ENCODE data around the gene SGMS2.

DNA sequence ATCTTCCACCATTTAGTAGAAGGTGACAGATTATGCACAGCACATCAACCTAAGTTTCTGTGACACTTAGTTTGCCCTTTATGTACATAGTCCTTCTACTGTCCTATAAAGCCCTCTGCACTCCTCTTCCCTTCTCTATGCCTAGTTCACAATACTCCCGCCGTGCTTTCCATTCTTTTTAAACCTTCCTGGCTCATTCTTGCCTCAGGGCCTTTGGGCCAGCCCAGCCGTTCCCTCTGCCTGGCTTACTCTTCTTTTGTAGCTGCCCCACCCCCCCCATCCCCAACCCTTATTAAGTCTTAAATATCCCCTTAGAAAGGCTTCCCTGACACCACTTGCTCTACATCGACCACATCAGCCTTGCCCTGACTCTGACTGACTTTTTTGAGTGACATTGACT, 33.0 kb downstream of the SGMS2 start:
- TF ChIP-seq, protein P1, sequence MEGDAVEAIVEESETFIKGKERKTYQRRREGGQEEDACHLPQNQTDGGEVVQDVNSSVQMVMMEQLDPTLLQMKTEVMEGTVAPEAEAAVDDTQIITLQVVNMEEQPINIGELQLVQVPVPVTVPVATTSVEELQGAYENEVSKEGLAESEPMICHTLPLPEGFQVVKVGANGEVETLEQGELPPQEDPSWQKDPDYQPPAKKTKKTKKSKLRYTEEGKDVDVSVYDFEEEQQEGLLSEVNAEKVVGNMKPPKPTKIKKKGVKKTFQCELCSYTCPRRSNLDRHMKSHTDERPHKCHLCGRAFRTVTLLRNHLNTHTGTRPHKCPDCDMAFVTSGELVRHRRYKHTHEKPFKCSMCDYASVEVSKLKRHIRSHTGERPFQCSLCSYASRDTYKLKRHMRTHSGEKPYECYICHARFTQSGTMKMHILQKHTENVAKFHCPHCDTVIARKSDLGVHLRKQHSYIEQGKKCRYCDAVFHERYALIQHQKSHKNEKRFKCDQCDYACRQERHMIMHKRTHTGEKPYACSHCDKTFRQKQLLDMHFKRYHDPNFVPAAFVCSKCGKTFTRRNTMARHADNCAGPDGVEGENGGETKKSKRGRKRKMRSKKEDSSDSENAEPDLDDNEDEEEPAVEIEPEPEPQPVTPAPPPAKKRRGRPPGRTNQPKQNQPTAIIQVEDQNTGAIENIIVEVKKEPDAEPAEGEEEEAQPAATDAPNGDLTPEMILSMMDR (IDR thresholded peaks at IDR 0.05) = no peak
- no peak for TF ChIP-seq ZFX (IDR thresholded peaks at IDR 0.05; ENCODE audit: borderline replicate concordance)
